H1 (cell line): ENCODE results near the gene SMARCD1. TPM values are rescaled to one million over a fixed set of nuclear protein-coding genes. Genes with fewer than 3 reads are reported as not detected.

Source experiments
- BRCA1 ChIP-seq: IDR thresholded peaks from 2 replicates; pipeline ENCODE4 v1.6.1; 2012; ENCODE audit warnings: low read depth, low read length, improper control_type of control experiment
- CHD1 ChIP-seq: IDR thresholded peaks from 2 replicates; pipeline ENCODE4 v1.6.1; 2012; ENCODE audit warnings: low read depth, low read length, improper control_type of control experiment
- CHD2 ChIP-seq: IDR thresholded peaks from 2 replicates; pipeline ENCODE4 v1.6.1; 2012; ENCODE audit warnings: low read length, improper control_type of control experiment
- CREB1 ChIP-seq: IDR thresholded peaks from 2 replicates; pipeline ENCODE4 v1.6.1; 2012; ENCODE audit warnings: inconsistent platforms
- CTBP2 ChIP-seq: IDR thresholded peaks from 2 replicates; pipeline ENCODE4 v1.7.0; 2011; ENCODE audit warnings: borderline replicate concordance, mild to moderate bottlenecking, moderate library complexity, mixed read lengths, low read length; ENCODE audit not compliant: insufficient read depth, insufficient read length
- EP300 ChIP-seq, 2 experiments: IDR thresholded peaks; 1 replicate in 1 of 2; 2 replicates in 1 of 2; pipeline ENCODE4 v1.6.1; 2011 to 2012; ENCODE audit warnings: low read depth in 2 of 2, low read length in 2 of 2, mild to moderate bottlenecking in 2 of 2, borderline replicate concordance in 1 of 2, inconsistent platforms in 1 of 2, moderate library complexity in 1 of 2
- FOSL1 ChIP-seq: IDR thresholded peaks from 2 replicates; pipeline ENCODE4 v1.6.1; 2011; ENCODE audit warnings: mild to moderate bottlenecking, low read depth, low read length, moderate library complexity; ENCODE audit not compliant: insufficient read depth
- KDM5A ChIP-seq: fragments of 200-600 bp; IDR thresholded peaks from 2 replicates; pipeline ENCODE4 v1.7.1; 2012; ENCODE audit warnings: mild to moderate bottlenecking, low read length, inconsistent platforms, mixed read lengths
- NANOG ChIP-seq: IDR thresholded peaks from 2 replicates; pipeline ENCODE4 v1.6.1; 2011; ENCODE audit warnings: low read length, low read depth, mild to moderate bottlenecking, inconsistent platforms; ENCODE audit not compliant: insufficient read depth, poor library complexity, severe bottlenecking
- NRF1 ChIP-seq: IDR thresholded peaks from 2 replicates; pipeline ENCODE4 v1.6.1; 2011; ENCODE audit warnings: mild to moderate bottlenecking, low read depth, low read length, improper control_type of control experiment
- RAD21 ChIP-seq, 2 experiments: IDR thresholded peaks in 1 of 2; conservative IDR thresholded peaks in 1 of 2; 2 replicates each; pipeline ENCODE4 v1.6.1; 2011; ENCODE audit warnings: low read depth in 2 of 2, low read length in 2 of 2, improper control_type of control experiment in 1 of 2, inconsistent platforms in 1 of 2, mild to moderate bottlenecking in 1 of 2, moderate library complexity in 1 of 2
- RBBP5 ChIP-seq: IDR thresholded peaks from 2 replicates; pipeline ENCODE4 v1.7.1; 2012; ENCODE audit warnings: low read depth, mild to moderate bottlenecking, inconsistent platforms, low read length, moderate library complexity, borderline replicate concordance
- RFX5 ChIP-seq: IDR thresholded peaks from 2 replicates; pipeline ENCODE4 v1.6.1; 2011; ENCODE audit warnings: low read depth, low read length, improper control_type of control experiment, borderline replicate concordance
- SIRT6 ChIP-seq: IDR thresholded peaks from one replicate; pipeline ENCODE4 v1.7.1; 2012; ENCODE audit warnings: low read length, inconsistent platforms
- SP1 ChIP-seq: IDR thresholded peaks from 2 replicates; pipeline ENCODE4 v1.6.1; 2011; ENCODE audit warnings: low read depth, low read length
- SRF ChIP-seq: IDR thresholded peaks from 2 replicates; pipeline ENCODE4 v1.6.1; 2011; ENCODE audit warnings: mild to moderate bottlenecking, low read depth, low read length, moderate library complexity
- TAF7 ChIP-seq: optimal IDR thresholded peaks from 2 replicates; pipeline ENCODE3; 2011; ENCODE audit warnings: low read depth, mild to moderate bottlenecking, inconsistent platforms, low read length, moderate library complexity, borderline replicate concordance
- TEAD4 ChIP-seq: IDR thresholded peaks from 2 replicates; pipeline ENCODE4 v1.6.1; 2012; ENCODE audit warnings: low read depth, low read length, inconsistent platforms, mixed read lengths
- polyA plus RNA-seq, 7 experiments: library from polyadenylated mRNA; depleted of rRNA in 3 of 7; stranded (reverse) in 5 of 7; unstranded in 2 of 7; fragments of >200 nt in 5 of 7; fragments of 200-250 nt in 2 of 7; gene quantifications; 1 replicate in 5 of 7; 2 replicates in 1 of 7; 4 replicates in 1 of 7; pipeline versions ENCODE4 v1.2.1 to v1.2.3, GENCODE V29; 2011 to 2013; ENCODE audit warnings: missing spikeins in 2 of 7, mixed read lengths in 2 of 7
- total RNA-seq: library from RNA; stranded (reverse); fragmentation: NEBNext Ultra II Directional; extraction: Animal tissue kit (Norgen Biotek cat#: 25700); gene quantifications from 2 replicates; pipeline ENCODE4 v1.2.1, GENCODE V29; 2021
- TF ChIP-seq, protein P1 (sequence below): IDR thresholded peaks from 2 replicates; pipeline ENCODE4 v1.6.1; 2012; ENCODE audit warnings: inconsistent platforms
- TF ChIP-seq, protein P2 (sequence below), 3 experiments: IDR thresholded peaks; 1 replicate in 2 of 3; 2 replicates in 1 of 3; pipeline versions ENCODE4 v1.5.1 to v1.6.1; 2011; ENCODE audit warnings: low read length in 3 of 3, mild to moderate bottlenecking in 3 of 3, inconsistent platforms in 2 of 3, low read depth in 1 of 3, moderate library complexity in 1 of 3; ENCODE audit not compliant: insufficient read depth in 1 of 3; ENCODE audit errors: control extremely low read depth in 1 of 3

Gene SMARCD1
- total and polyA plus RNA-seq, 2 of the 8 experiments (the other 6 are each of a cell fraction or from before 2014, with no cell fraction given), result 128 to 130 TPM

DNA sequence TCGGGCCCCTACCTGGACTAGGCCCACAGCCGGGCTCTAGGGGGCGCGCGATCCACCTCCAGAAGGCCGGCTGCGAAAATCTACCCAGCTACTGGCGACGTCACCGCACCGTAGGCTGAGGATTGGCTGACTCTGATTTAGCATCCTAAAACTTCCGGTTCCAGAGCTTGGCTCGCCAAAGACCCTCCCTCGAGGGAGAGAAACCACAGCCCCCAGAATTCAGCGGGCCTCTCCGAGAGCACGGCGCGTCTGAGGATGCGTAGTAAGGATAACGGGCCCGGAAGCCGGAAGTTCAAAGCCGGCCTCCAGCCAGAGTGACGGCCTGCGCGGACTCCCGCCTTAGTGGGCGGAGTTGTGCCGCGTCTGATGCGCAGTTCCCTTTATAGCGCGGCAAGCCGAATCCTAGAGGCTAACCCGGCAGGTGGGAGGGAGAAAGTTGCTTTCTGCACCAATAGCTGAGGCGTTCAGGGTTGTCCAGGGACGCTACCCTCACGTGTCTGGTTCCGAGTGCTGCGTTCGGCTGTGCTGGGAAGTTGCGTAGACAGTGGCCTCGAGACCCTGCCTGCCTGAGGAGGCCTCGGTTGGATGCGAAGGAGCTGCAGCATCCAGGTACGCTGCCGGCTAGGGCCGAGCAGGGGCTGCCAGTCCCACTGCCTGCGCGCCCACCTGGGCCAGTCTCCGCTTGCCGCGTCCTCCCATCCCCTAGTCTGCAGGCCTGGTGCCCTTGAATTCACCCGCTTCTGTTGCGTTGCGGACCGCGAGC lies 26.7 kb downstream of the SMARCD1 start, which contains the start of gene COX14 (continued):
- no peak for TF ChIP-seq NANOG
- TF ChIP-seq RAD21 (IDR thresholded peaks at IDR 0.05 in 1 of 2, conservative IDR thresholded peaks at IDR 0.05 in 1 of 2; ENCODE audit: low read depth in 2 of 2, low read length in 2 of 2), result peak; percentile 52 to 55
- TF ChIP-seq TEAD4, result no peak
- 0 out of 2 replicates have a peak, but pooled peaks have one; percentile 40 for TF ChIP-seq CHD2
- no peak for TF ChIP-seq KDM5A
- TF ChIP-seq, protein P1, sequence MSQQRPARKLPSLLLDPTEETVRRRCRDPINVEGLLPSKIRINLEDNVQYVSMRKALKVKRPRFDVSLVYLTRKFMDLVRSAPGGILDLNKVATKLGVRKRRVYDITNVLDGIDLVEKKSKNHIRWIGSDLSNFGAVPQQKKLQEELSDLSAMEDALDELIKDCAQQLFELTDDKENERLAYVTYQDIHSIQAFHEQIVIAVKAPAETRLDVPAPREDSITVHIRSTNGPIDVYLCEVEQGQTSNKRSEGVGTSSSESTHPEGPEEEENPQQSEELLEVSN, result peak; percentile 78
- TF ChIP-seq NRF1, result peak; percentile 32; the same call in 1 of the 2 replicates
- no peak for TF ChIP-seq CTBP2
- peak; percentile 97 for TF ChIP-seq CREB1
- TF ChIP-seq FOSL1, result no peak
- peak; percentile 49 for TF ChIP-seq TAF7
- TF ChIP-seq SIRT6, result no peak
- TF ChIP-seq CHD1, result no peak
- peak; percentile 83 for TF ChIP-seq RBBP5
- TF ChIP-seq RFX5, result peak; percentile 100
- peak; percentile 45; the same call in 1 of the 2 replicates for TF ChIP-seq SRF
- TF ChIP-seq, protein P2, sequence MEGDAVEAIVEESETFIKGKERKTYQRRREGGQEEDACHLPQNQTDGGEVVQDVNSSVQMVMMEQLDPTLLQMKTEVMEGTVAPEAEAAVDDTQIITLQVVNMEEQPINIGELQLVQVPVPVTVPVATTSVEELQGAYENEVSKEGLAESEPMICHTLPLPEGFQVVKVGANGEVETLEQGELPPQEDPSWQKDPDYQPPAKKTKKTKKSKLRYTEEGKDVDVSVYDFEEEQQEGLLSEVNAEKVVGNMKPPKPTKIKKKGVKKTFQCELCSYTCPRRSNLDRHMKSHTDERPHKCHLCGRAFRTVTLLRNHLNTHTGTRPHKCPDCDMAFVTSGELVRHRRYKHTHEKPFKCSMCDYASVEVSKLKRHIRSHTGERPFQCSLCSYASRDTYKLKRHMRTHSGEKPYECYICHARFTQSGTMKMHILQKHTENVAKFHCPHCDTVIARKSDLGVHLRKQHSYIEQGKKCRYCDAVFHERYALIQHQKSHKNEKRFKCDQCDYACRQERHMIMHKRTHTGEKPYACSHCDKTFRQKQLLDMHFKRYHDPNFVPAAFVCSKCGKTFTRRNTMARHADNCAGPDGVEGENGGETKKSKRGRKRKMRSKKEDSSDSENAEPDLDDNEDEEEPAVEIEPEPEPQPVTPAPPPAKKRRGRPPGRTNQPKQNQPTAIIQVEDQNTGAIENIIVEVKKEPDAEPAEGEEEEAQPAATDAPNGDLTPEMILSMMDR (IDR thresholded peaks at IDR 0.05; ENCODE audit: control extremely low read depth in 1 of 3, insufficient read depth in 1 of 3, low read depth in 1 of 3, low read length in 3 of 3), result peak; percentile 81 to 93 (median 81)
- TF ChIP-seq SP1, result peak; percentile 63; the same call in 1 of the 2 replicates
- no peak for TF ChIP-seq BRCA1
- TF ChIP-seq EP300 (IDR thresholded peaks at IDR 0.05; ENCODE audit: borderline replicate concordance in 1 of 2, low read depth in 2 of 2, low read length in 2 of 2), result 0 out of 3 replicates have a peak, but pooled peaks of 1 of the 2 experiments have one; percentile 37
